GM19438 (cell line): ENCODE results near the gene NHS.

ENCODE experiments used
- ATAC-seq: cut with Tn5 transposase; IDR thresholded peaks from one replicate; pipeline ENCODE4 v1.9.1; 2021; ENCODE audit warnings: low read depth; ENCODE audit not compliant: unreplicated experiment

Gene NHS

GRCh38 chrX:17374619-17375366 lies at the start of gene NHS:
TSS of gene NHS (plus strand) at chrX:17375200. CDS start at chrX:17375758, 558 bp downstream.
- ATAC-seq, result no peak

DNA sequence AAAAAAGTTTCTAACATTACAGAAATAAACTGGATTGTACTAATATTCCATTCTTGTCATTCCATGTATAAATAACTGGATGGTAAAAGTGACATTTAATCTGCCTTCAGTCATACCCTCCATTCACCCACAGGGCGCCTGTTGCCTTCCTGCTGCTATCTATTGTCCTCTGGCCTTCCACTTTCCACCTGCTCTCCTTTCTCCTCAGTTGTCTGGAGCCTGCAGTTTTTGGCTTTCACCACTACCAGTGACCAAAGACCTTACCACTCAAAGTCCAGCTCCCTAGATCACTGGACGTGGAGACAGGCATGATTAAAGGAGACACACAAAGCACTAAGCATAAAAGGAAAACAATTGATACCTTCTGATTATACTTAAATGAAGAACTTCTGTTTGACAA lies 46.2 kb upstream of the NHS start:
- no peak for ATAC-seq

DNA sequence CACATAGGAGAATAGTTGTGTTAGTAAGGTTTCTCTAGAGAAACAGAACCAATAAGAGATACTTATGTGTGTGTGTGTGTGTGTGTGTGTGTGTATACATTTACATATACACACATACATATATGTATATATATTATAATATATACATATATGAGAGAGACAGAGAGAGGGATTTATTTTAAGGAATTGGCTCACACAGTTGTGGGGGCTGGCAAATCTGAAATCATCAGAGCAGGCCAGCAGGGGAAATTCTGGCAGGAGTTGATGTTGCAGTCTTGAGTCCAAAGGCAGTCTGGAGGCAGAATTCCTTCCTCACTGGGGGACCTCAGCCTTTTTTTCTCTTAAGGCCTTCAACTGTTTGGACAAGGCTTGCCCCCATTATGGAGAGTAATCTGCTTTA lies 38.6 kb upstream of the NHS start:
- ATAC-seq, result no peak

DNA sequence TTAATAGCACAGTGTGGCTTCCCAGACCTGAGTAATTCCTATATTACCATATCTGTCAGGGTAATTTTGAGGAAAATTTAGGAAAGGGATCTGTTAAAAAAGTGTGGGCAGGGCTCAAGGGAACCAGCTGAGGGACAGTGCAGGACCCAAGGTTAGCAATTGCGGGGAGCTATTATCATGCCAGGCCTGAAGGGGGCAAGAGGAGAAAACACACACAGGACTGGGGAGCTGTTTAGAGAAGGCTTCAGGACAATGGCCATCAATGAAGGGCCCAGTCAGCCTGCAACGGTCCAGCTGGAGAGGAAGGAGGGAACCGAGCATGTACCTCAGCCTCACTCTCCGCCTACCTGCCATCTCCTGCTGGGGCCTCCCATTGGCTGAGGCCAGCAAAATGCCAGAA lies 19.0 kb upstream of the NHS start:
- ATAC-seq, result no peak

- ATAC-seq, result no peak
Measured at GRCh38 chrX:17359500-17359899, 15.5 kb upstream of the NHS start.

- ATAC-seq, result no peak
Measured at GRCh38 chrX:17361620-17362019, 13.4 kb upstream of the NHS start.

DNA sequence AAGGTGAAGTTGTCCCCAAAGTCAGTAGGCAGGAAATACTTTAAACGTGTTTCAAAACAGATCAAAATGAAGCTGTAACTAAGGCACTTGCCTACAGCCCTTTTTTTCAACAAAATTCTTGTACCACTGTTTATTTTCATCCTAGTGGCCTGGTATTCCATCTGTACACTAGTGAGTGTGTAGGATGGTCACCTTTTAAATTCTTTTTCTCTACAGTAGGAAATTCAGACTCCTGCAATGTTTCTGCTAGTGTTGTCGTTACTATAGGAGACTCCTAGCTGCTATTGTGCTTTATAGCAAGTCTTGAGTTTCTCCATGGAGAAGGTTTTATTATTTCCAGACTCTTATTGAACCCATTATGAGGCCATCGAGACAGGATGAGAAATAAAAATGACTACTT lies 7.0 kb upstream of the NHS start:
- no peak for ATAC-seq

DNA sequence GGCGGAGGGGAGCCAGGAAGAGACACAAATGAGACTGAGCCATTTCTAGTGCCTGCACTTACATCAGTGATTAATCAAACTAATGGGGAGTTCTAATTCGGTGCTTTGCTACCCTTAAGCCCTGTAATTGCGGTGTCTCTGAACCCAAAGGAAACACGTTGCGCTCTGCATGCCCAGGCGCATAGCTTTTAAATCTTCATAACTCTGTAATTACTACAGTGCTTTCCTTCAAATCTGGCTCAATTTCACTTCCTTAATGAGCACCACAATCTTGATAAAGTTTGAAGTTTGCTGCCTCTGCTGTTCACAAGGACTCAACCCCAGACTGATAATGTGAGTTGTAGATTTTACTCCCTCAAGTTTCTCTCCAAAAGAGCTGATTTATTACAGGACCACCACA lies 5.7 kb upstream of the NHS start:
- ATAC-seq, result no peak

DNA sequence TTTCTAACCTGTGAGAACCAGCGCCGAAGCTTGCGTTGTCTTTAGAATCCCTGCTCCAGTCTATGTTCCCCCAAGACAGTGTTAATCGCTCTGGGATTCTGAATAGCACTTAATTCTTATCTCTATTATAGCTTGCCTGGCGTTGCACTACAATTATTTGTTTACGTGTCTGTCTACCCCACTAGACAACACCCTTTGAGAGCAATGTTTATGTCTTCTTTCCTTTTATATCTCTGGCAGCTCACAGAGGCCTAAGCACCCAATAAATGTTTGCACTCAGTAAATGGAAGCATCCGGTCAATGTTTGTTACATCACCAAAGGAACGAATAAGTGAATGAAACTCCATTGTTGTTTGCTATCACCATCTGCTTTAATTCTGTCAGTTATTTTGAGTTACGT lies 4.8 kb upstream of the NHS start:
- no peak for ATAC-seq

- no peak for ATAC-seq
Measured at GRCh38 chrX:17372052-17372451, 2.9 kb upstream of the NHS start.

DNA sequence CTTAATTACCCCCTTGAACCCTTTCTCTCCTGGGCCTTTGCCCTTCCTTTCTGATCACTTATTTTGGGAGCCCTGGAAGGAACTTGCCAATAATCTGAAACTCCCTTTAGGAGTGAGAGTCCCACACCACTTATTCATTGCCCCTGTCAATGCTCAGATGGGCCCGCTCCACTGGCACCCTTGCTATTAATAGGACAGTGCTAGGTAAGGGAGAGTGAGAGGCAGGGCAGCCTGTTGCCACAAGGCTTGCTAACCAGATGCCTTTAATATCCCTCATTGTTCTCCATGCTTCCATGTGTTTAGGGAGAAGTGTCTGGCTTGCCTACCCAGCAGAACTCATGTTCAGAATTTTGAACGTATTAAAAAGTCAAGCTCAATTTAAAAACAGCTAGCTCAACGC lies 1.7 kb upstream of the NHS start:
- ATAC-seq, result no peak

DNA sequence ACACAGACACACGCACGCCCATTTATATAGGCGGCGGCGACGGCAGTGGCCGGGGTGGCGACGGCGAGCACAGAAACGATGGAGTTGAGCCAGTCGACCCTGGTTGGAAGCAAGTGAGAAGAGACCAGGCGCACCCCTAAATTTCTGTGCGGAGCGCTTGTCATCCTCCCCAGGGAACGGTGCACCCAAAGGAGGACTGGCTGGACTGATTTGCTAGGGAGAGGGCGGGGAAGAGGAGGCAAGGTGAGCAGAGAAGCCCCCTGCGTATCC lies 302 bp downstream of the NHS start:
- no peak for ATAC-seq

DNA sequence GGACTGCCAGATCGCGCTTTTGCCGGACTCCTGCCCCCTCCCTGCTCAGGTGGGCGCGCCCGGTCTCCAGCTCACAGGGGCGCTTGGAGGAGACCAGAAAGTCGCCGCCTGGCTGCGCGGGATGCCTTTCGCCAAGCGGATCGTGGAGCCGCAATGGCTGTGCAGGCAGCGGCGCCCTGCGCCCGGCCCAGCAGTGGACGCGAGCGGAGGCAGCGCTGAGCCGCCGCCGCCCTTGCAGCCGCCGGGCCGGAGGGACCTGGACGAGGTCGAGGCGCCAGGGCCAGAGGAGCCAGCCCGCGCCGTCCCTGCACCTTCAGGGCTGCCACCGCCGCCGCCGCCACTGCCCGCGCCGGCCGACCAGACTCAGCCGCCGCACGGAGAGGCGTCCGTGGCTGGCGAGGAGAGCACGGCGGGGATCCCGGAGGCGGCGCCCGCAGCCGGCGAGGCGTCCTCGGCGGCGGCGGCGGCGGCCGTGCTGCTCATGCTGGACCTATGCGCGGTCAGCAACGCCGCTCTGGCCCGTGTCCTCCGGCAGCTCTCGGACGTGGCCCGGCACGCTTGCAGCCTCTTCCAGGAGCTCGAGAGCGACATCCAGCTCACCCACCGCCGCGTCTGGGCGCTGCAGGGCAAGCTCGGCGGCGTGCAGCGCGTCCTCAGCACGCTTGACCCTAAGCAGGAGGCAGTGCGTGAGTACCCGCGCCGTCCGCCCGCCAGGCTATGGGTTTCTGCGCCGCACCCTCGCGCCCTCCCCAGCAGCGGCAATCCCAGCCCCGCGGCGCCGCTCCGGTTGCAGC lies 834 bp downstream of the NHS start:
- no peak for ATAC-seq

DNA sequence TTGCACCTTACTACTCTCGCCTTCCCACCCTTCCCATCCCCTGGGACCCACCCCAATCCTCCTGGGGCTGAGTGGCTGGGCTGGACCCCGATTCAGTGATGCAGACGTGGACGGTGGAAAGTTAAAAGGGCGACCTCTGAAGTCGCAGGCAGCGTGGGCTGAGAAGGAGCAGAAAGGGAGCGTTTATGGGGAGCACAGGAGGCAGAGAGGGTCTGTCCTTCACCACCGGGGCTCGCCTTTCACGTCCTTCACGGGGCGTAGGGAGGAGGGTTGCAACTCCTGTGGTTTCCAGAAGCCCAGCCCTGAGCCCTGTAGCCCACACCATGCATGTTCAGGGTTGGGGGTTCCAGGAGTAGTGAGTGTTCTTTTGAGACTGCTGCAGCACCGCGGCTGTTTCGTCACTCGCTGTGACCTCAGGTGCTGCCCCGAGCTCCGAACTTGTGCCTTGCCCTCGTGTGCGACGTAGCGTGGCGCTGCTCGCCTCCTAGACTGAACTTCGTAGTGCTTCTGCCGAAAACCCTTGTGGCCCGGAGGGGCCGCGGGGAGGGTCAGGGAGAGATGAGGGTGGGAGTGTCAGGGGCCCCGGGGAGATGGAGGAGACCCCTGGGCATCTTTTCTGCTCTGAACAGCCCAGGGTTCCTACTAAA lies 1.6 kb downstream of the NHS start:
- ATAC-seq, result no peak

DNA sequence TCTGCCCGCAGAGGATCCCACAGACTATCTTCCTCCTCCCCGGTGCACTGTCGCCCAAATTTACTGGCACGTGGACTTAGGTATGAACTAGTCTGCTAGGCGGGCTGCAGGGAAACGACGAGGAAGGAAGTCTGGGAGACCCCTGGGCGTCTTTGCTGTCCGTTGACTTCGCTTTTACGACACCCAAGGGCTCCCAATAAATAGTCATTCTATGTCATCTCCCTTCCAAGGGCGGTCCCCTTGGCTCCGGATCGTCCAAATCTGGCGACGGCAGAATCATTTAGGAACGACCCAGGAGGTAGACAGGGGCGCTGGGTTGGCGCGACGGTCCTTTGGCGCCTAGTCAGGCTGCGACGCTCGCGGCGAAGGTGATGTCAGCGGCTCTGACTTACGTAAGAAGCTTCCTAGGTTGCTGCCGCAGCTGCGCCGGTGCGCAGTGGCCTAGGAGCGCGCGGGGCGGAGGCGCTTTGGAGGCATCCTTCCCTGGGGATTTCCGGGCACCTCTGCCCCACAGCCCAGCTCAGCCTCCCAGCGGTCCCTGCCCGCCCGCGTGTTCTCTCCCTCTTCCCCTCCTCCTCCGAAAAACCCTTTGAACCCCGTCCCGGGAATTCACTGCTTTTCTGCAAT lies 2.2 kb downstream of the NHS start:
- no peak for ATAC-seq

GRCh38 chrX:17377795-17378194 lies 2.8 kb downstream of the NHS start:
- no peak for ATAC-seq

- no peak for ATAC-seq
Measured at GRCh38 chrX:17380221-17380620, 5.2 kb downstream of the NHS start.

GRCh38 chrX:17390419-17390850 lies 15.4 kb downstream of the NHS start:
- no peak for ATAC-seq

GRCh38 chrX:17395154-17395553 lies 20.2 kb downstream of the NHS start:
- ATAC-seq, result no peak

- no peak for ATAC-seq
Measured at GRCh38 chrX:17397074-17397473, 22.1 kb downstream of the NHS start.

DNA sequence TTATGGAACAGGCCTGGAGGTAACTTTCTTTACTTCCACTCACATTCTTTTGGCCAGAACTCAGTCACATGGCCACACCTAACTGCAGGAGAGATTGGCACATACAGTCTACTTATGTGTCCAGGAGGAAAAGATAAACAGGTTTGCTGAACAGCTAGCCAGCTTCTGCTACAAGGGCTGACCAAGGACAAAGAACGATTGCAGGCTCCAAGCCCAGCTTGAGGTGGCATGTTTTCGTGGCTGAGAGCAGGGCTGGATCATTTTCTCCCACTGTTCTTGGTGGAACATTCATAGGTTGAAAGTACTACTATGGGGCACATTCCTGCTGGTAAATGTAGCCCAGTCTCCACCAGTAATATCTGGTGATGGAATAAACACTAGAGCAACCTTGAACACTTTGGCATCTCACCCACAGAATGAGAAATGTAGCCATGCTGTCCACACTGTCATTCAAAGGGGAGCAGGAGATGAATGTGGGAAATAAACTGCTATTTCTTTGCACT lies 28.2 kb downstream of the NHS start:
- ATAC-seq, result no peak
